Right lobe of liver (tissue), 6 donors: ENCODE results near the gene LMTK2. TPM values are rescaled to one million over a fixed set of nuclear protein-coding genes. Genes with fewer than 3 reads are reported as not detected.

Experiments used
- ATAC-seq, 4 donors: fragments of 200-7000 bp; cut with Tn5 transposase; one replicate each; pipeline ENCODE4 v1.9.1; 2020; ENCODE audit warnings: mild to moderate bottlenecking in 4 of 4, moderate library complexity in 4 of 4
- DNase-seq, 3 donors: peaks; one replicate each; pipeline ENCODE4 v3.0.0-alpha.2; 2020
- H3K27ac ChIP-seq, 3 donors: fragments of 200-600 bp; one replicate each; pipeline ENCODE4 v1.8.0; 2022
- H3K27me3 ChIP-seq, 2 donors: fragments of 200-600 bp; one replicate each; pipeline ENCODE4 v1.8.0; 2022
- H3K36me3 ChIP-seq, 4 donors: fragments of 200-600 bp; sonication (generic) in 1 of 4; one replicate each; pipeline versions ENCODE4 v1.5.1 to v1.8.0; 2017 to 2022; ENCODE audit warnings: control low read depth in 1 of 4
- H3K4me1 ChIP-seq, 4 donors: fragments of 200-600 bp; sonication (generic) in 1 of 4; one replicate each; pipeline versions ENCODE4 v1.5.1 to v1.8.0; 2017 to 2022; ENCODE audit warnings: control low read depth in 1 of 4
- H3K4me3 ChIP-seq, 3 donors: fragments of 200-600 bp; one replicate each; pipeline ENCODE4 v1.8.0; 2022
- H3K9me3 ChIP-seq, 4 donors: fragments of 200-600 bp; sonication (generic) in 1 of 4; one replicate each; pipeline versions ENCODE4 v1.5.1 to v1.8.0; 2017 to 2022; ENCODE audit warnings: control low read depth in 1 of 4
- POLR2A ChIP-seq: fragments of 450-650 bp; IDR thresholded peaks from one replicate; pipeline ENCODE4 v1.6.1; 2017; ENCODE audit warnings: antibody characterized with exemption, mild to moderate bottlenecking
- WGBS: methylation state at CpG from one replicate; pipeline ENCODE4 v1.1.6; 2018; ENCODE audit warnings: low coverage, low lambda C conversion rate; ENCODE audit not compliant: insufficient coverage; ENCODE audit errors: missing lambda C conversion rate; 5-methylcytosine and 5-hydroxymethylcytosine counted together
- intact Hi-C, 2 donors: fragments of 100-400 bp; cut with DNase I; formaldehyde crosslinking; loops; one replicate each; pipeline versions ENCODE4 v1.11.2 to v1.14.1; 2022
- total RNA-seq, 6 experiments: library from RNA; depleted of rRNA in 2 of 6; stranded (reverse); fragments of >200 nt in 2 of 6; fragmentation: NEBNext Ultra II Directional in 3 of 6; extraction: Animal tissue kit (Norgen Biotek cat#: 25700) in 3 of 6; gene quantifications; one replicate each; pipeline versions ENCODE4 v1.1.0 to v1.2.4, GENCODE V29; 2016 to 2023
- TF ChIP-seq, protein P1 (sequence below), 4 donors: fragments of 200-600 bp in 3 of 4; fragments of 450-650 bp in 1 of 4; IDR thresholded peaks; one replicate each; pipeline versions ENCODE4 v1.5.1 to v1.8.0; 2016 to 2022; ENCODE audit warnings: antibody characterized with exemption in 4 of 4, mild to moderate bottlenecking in 2 of 4
- donor health status: DM: no; HTN: yes; CAD: no.
- donor health status: DM: no; HTN: no; CAD: no.
- donor health status: DM: no; HTN: no; CAD: no.
- donor health status: DM: no; HTN: yes; CAD: no.
- donor health status: DM: no; HTN: yes; CAD: no.

The LMTK2 gene
- total RNA-seq, 6 experiments from 2014 or later = 9.4 to 16.7 (median 13.9) TPM

DNA sequence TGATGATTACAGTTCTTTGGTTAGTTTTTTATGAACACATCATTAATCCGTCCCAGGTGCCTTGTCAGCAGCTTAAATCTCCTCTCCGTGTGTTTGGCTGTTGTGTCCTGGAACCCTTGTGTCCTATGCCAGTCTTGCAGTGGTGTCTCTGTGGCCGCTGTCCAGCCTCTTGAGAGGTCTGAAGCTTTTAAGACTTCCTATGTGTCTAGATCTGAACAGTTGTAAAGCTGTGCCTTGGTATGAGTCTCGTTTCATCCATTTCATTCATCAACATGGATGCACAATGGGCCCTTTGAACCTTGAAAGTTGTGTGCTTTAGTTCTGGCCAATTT is 16.7 kb downstream of the LMTK2 start:
- Histone ChIP-seq H3K27ac (no peak overlapping the region), H3K9me3 (no peaks in the 10 kb centered on the region), H3K4me3 (no peak overlapping the region), H3K4me1 (peaks cover 0 to 18% (median 0%) of the 10 kb centered on the region in 4 donors), H3K36me3 (no peaks in the 10 kb centered on the region), H3K27me3 (no peaks in the 10 kb centered on the region)
- WGBS = 98% methylated on average over 4 of the region's 4 CpGs
- ATAC-seq = no peak
- no peak for DNase-seq
- intact Hi-C loops = no loop called here
- no peak for TF ChIP-seq POLR2A
- TF ChIP-seq, protein P1, sequence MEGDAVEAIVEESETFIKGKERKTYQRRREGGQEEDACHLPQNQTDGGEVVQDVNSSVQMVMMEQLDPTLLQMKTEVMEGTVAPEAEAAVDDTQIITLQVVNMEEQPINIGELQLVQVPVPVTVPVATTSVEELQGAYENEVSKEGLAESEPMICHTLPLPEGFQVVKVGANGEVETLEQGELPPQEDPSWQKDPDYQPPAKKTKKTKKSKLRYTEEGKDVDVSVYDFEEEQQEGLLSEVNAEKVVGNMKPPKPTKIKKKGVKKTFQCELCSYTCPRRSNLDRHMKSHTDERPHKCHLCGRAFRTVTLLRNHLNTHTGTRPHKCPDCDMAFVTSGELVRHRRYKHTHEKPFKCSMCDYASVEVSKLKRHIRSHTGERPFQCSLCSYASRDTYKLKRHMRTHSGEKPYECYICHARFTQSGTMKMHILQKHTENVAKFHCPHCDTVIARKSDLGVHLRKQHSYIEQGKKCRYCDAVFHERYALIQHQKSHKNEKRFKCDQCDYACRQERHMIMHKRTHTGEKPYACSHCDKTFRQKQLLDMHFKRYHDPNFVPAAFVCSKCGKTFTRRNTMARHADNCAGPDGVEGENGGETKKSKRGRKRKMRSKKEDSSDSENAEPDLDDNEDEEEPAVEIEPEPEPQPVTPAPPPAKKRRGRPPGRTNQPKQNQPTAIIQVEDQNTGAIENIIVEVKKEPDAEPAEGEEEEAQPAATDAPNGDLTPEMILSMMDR (IDR thresholded peaks at IDR 0.05) = no peak

DNA sequence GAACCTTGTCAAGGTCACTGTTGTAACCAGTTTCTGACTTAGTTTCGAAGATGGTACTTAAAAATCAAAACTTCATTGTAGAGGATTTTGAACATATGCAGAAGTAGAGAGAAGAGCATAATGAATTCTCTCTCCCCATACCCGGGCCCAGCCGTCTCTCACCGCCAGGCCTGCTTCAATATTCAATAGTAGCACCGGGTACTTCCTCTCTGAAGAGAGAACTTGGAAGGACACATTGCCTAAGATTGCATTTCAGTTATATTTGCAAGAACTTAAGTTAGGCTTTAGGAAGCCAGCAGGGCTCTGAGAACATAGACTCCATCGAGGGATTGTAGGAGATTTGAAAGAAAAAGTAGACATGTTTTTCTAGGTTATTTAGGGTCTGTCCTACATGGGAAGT is 19.1 kb downstream of the LMTK2 start:
- intact Hi-C loops = no loop called here
- no peak for DNase-seq
- Histone ChIP-seq H3K27ac (no peak overlapping the region), H3K9me3 (no peaks in the 10 kb centered on the region), H3K27me3 (no peaks in the 10 kb centered on the region), H3K4me1 (peaks cover 0 to 23% (median 1%) of the 10 kb centered on the region in 4 donors), H3K36me3 (no peaks in the 10 kb centered on the region), H3K4me3 (no peak overlapping the region)
- WGBS = 83% methylated on average over 6 of the region's 6 CpGs
- ATAC-seq = peak in 3 of 4 donors; percentile 33 to 44 (median 41)
- TF ChIP-seq, protein P1 (IDR thresholded peaks at IDR 0.05) = no peak
- no peak for TF ChIP-seq POLR2A

- Histone ChIP-seq H3K4me3 (no peak overlapping the region), H3K9me3 (no peaks in the 10 kb centered on the region), H3K36me3 (no peaks in the 10 kb centered on the region), H3K27ac (no peak overlapping the region), H3K4me1 (peaks cover 0 to 24% (median 5%) of the 10 kb centered on the region in 4 donors), H3K27me3 (no peaks in the 10 kb centered on the region)
- intact Hi-C loops = no loop called here
- TF ChIP-seq POLR2A = no peak
- TF ChIP-seq, protein P1 (IDR thresholded peaks at IDR 0.05) = no peak
- DNase-seq (no peak), ATAC-seq (no peak)
- WGBS = 80% methylated on average over 10 of the region's 13 CpGs
These were observed 19.9 kb downstream of the LMTK2 start for GRCh38 chr7:98126311-98127142.

DNA sequence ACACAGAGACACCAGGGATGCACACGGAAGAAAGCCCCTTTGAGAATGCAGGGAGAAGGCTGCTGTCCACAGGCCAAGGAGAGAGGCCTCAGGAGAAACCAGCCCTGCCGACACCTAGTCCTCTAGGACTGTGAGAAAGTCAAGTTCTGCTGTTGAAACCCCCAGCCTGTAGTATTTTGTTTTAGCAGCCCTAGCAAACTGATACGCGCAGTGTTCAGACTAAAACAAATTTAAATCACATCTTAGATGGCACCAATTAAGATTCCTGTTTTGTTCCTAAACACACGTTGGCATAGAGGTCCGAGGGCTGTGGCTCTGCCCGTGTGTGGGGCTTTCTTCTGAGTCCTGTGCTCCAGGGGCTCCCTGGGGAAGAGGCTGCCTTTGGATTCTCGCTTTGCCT is 21.7 kb downstream of the LMTK2 start:
- no peak for DNase-seq

More for the DNA sequence above, 21.7 kb downstream of the LMTK2 start:
- Histone ChIP-seq H3K4me3 (no peak overlapping the region), H3K27ac (no peak overlapping the region), H3K9me3 (no peaks in the 10 kb centered on the region), H3K27me3 (no peaks in the 10 kb centered on the region), H3K4me1 (peaks cover 0 to 36% (median 13%) of the 10 kb centered on the region in 4 donors), H3K36me3 (no peaks in the 10 kb centered on the region)
- WGBS = 92% methylated on average over 2 of the region's 8 CpGs
- TF ChIP-seq, protein P1 (IDR thresholded peaks at IDR 0.05) = no peak
- no peak for TF ChIP-seq POLR2A
- ATAC-seq = no peak
- intact Hi-C loops = no loop called here
